ENCODE data around the gene CARD10.
"Not testable (repeated sequence)": the region's sequence is repeated elsewhere in the genome, so short reads cannot be mapped to it uniquely, and the experiment has no call there.

CARD10 gene

DNA sequence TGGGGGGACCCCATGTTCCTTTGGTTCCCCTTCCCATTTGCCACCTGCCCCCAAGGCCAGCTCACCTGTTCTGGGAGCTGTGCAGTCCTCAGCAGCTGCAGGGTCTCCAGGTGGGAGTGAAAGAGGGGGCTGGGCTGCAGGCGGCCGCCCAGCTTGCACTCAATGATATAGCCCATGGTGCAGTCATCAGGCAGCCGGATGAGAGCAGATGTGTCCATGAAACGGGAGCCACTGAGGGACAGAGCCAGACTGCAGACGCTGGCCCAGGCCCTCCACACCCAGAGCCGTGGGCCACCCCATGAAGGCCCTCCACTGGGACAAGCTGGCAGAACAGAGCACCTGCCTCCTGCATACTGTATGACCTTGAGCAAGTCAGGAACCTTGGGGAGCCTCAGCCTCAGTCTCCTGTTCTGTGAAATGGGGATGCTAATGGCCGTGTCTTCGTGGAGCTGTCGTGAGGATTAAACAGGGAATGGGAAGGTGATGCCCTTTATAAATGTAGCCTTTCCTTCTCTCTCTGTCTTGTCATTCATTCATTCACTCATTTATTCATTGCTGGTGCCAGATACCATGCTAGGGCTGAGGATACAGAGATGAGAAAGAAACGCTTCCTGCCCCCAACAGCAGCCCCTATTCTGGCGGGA is 44.6 kb downstream of the CARD10 start:
- DNase-seq (ENCODE audit: low read depth), result no peak
- no peak overlapping the region for H3K4me3 ChIP-seq (ENCODE audit: low read depth, low read length)
- TF ChIP-seq, protein P1, sequence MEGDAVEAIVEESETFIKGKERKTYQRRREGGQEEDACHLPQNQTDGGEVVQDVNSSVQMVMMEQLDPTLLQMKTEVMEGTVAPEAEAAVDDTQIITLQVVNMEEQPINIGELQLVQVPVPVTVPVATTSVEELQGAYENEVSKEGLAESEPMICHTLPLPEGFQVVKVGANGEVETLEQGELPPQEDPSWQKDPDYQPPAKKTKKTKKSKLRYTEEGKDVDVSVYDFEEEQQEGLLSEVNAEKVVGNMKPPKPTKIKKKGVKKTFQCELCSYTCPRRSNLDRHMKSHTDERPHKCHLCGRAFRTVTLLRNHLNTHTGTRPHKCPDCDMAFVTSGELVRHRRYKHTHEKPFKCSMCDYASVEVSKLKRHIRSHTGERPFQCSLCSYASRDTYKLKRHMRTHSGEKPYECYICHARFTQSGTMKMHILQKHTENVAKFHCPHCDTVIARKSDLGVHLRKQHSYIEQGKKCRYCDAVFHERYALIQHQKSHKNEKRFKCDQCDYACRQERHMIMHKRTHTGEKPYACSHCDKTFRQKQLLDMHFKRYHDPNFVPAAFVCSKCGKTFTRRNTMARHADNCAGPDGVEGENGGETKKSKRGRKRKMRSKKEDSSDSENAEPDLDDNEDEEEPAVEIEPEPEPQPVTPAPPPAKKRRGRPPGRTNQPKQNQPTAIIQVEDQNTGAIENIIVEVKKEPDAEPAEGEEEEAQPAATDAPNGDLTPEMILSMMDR (IDR thresholded peaks at IDR 0.05; ENCODE audit: low read depth, low read length, missing control alignments), result no peak
- in situ Hi-C loops (cut with HindIII; ENCODE audit: low sequenced_read_pairs), result no loop called here

DNA sequence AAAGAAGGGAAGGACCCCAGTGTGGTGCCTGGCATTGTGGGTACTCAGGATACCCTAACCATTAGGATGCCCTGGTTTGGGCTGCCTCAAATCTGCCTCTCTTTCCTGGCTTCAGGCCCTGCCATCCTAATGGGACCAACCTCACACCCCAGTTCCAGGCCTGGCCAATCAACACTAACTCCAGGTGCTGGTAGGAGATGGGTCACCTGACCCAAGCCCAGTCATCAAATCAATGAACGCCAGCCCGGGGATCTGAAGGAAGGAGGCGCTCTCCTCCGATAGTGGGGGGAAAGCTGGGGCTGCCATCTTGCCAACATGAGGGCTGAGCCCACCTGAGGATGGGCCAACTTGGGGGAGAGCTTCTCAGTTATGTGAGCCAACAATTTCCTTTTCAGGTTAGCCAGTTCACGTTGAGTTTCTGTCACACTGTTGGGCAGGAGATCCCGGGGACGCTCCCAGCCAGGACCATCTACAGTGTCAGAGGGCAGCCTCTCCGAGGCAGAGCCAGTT is 45.7 kb downstream of the CARD10 start:
- TF ChIP-seq, protein P1 (IDR thresholded peaks at IDR 0.05; ENCODE audit: low read depth, low read length, missing control alignments), result no peak
- no peak overlapping the region for H3K4me3 ChIP-seq (ENCODE audit: low read depth, low read length)
- no peak for DNase-seq (ENCODE audit: low read depth)
- in situ Hi-C loops (cut with HindIII; ENCODE audit: low sequenced_read_pairs), result no loop called here

DNA sequence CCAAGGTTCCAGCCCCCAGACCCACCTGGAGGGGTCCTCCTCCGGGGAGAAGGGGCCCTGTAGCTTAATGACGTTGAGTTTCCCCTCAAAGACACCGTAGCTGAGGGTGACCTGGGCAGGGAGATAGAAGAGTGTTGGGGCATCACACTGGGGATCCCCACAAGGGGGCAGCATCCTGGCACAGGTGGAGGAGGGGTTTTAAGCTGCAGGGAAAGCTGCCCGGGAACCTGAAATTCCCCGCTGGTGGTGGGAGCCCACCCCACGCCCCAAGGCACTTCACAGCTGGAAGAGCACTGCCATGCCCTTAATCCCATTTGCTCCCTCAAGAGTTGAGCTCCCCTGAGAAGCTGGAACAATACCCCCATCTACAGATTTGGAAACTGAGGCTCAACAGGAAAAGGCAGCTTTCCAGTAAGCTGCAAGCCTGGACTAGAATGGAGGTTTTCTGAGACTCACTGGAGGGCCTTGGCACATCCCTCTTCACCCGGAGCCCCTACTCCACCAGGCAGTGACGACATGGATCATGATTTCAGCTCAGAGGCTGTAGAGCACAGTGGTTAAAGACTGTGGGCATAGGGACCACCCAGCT is 46.7 kb downstream of the CARD10 start:
- TF ChIP-seq, protein P1 (IDR thresholded peaks at IDR 0.05; ENCODE audit: low read depth, low read length, missing control alignments), result peak; percentile 70
- H3K4me3 ChIP-seq (ENCODE audit: low read depth, low read length), result no peak overlapping the region
- no peak for DNase-seq (ENCODE audit: low read depth)
- in situ Hi-C loops (cut with HindIII; ENCODE audit: low sequenced_read_pairs), result no loop called here

DNA sequence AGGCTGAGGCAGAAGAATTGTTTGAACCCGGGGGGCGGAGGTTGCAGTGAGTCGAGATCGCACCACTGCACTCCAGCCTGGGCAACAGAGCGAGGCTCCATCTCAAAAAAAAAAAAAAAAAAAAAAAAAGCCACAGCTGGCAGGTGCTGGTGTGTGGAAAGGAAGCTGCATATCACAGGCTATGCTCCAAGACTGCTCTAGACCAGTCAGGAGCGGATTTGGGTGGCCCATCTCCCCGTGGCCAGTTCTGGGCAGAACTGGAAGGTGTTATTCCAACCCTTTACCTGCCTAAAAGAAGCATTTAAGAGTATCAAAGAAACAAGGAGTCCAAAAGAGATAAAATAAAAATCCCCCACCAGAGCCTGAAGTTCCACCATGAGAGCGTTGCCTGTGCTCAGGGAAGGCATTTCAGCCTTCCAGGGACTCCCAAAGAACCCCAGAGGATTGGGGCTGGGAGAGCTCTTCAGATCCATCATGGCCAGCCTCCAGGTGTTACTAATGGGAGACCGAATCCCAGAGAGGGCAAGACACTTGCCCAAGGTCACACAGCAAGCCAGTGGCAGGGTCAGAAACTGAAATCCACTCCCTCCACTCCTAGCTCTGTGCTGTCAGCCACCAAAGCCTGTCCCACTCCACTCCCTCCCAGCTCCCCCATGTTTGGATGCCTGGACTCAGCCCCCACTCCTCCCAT is 47.3 kb downstream of the CARD10 start:
- TF ChIP-seq, protein P1 (IDR thresholded peaks at IDR 0.05; ENCODE audit: low read depth, low read length, missing control alignments), result no peak
- in situ Hi-C loops (cut with HindIII; ENCODE audit: low sequenced_read_pairs), result no loop called here
- H3K4me3 ChIP-seq (ENCODE audit: low read depth, low read length), result no peak overlapping the region
- DNase-seq (ENCODE audit: low read depth), result no peak

DNA sequence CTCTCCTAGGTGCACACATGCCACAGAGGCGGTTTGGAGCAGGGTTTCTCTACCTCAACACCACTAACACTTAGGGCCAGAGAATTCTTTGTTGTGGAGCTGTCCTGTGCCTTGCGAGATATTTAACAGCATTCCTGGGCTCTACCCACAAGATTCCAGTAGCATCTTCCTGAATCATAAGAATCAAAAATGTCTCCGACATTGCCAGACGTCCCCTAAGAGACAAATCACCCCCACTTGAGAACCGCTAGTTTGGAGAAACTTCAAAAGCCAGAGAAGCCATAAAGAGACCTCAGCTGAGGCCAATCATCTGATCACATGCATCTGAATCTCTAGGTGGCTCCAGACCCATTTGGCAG is 49.1 kb downstream of the CARD10 start:
- no peak for DNase-seq (ENCODE audit: low read depth)
- no peak overlapping the region for H3K4me3 ChIP-seq (ENCODE audit: low read depth, low read length)
- in situ Hi-C loops (cut with HindIII; ENCODE audit: low sequenced_read_pairs), result no loop called here
- TF ChIP-seq, protein P1 (IDR thresholded peaks at IDR 0.05; ENCODE audit: low read depth, low read length, missing control alignments), result no peak

DNA sequence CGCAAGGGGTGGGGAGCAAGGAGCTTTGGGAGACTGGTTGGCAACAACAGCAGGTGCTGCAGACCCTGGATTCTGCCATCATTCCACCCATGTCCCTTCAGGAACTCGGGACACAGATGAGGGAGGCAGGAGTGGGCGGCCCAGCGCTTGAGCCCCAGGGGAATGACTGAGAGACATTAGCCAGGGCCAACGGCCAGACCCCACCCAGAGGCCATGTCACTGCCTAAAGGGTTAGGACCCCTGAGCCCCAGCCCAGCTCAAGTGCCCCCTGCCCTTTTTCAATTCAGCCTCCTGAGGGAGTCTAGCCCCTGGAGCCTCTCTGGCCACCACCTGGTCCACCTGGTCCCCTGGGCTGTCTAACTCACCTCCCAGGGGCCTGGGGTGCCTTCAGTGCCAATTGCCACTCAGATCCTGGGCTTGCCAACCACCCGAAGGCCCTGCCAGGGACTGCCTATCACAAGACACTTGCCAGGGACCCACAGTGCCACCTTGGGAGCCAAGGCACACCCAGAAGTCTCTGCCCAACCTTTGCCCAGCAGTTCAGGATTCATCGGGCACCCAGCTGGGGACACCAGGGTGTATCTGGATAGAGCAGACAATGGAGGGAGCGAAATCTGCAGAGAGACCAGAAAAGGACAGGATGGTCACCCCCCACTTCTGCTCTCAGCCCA is 49.7 kb downstream of the CARD10 start:
- H3K4me3 ChIP-seq (ENCODE audit: low read depth, low read length), result no peak overlapping the region
- DNase-seq (ENCODE audit: low read depth), result no peak
- TF ChIP-seq, protein P1 (IDR thresholded peaks at IDR 0.05; ENCODE audit: low read depth, low read length, missing control alignments), result no peak
- in situ Hi-C loops (cut with HindIII; ENCODE audit: low sequenced_read_pairs), result no loop called here

DNA sequence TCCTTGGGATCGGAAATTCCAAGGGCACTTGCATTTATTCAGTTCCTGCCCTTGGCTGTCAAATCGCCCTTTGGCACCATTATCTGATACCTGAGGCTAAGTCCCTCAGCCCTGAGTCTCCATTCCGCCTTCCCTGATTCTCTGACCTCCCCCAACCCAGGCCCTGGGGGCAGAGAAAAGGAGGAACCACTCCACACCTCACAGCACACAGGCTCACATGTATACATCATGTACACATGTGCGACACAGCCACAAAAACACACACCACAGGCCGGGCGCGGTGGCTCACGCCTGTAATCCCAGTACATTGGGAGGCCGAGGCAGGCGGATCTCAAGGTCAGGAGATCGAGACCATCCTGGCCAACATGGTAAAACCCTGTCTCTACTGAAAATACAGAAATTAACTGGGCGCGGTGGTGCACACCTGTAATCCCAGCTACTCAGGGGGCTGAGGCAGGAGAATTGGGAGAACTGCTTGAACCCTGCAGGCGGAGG is 51.0 kb downstream of the CARD10 start:
- DNase-seq (ENCODE audit: low read depth); H3K4me3 ChIP-seq (ENCODE audit: low read depth, low read length); in situ Hi-C loops (cut with HindIII; ENCODE audit: low sequenced_read_pairs): not testable (repeated sequence)
